HepG2 (cell line): ENCODE measurements around the gene TEX19. TPM values are rescaled to one million over a fixed set of nuclear protein-coding genes. Genes with fewer than 3 reads are reported as not detected.

ENCODE experiments used
- ARHGAP35 ChIP-seq: sonication (generic); formaldehyde crosslinking; IDR thresholded peaks from 2 replicates; pipeline ENCODE4 v1.9.0; 2022; ENCODE audit warnings: mild to moderate bottlenecking, inconsistent platforms, moderate library complexity, missing genetic modification reagents, borderline replicate concordance
- ARID2 ChIP-seq: sonication (generic); formaldehyde crosslinking; IDR thresholded peaks from 2 replicates; pipeline ENCODE4 v1.8.1; 2022; ENCODE audit warnings: mild to moderate bottlenecking, missing genetic modification reagents, borderline replicate concordance
- CBX1 ChIP-seq: IDR thresholded peaks from one replicate; pipeline ENCODE4 v1.6.1; 2016; ENCODE audit warnings: antibody characterized with exemption, low read depth
- CHD2 ChIP-seq: IDR thresholded peaks from 2 replicates; pipeline ENCODE4 v1.6.1; 2011; ENCODE audit warnings: low read depth, low read length, improper control_type of control experiment
- FOXP1 ChIP-seq, 2 experiments: fragments of 450-650 bp in 1 of 2; IDR thresholded peaks; 2 replicates each; pipeline ENCODE4 v1.6.1; 2017 to 2018; ENCODE audit warnings: antibody characterized with exemption in 1 of 2
- KDM5A ChIP-seq: fragments of 200-600 bp; sonication (generic); IDR thresholded peaks from 2 replicates; pipeline ENCODE4 v1.7.0; 2018; ENCODE audit warnings: antibody characterized with exemption, mild to moderate bottlenecking, low read length, borderline replicate concordance
- NKX3-1 ChIP-seq: sonication (generic); formaldehyde crosslinking; IDR thresholded peaks from 2 replicates; pipeline ENCODE4 v1.5.0; 2020; ENCODE audit warnings: missing genetic modification reagents
- PITX1 ChIP-seq: sonication (generic); formaldehyde crosslinking; IDR thresholded peaks from 2 replicates; pipeline ENCODE4 v1.5.1; 2020; ENCODE audit warnings: mild to moderate bottlenecking, missing genetic modification reagents
- RBFOX2 ChIP-seq: fragments of 200-400 bp; formaldehyde crosslinking; IDR thresholded peaks from 2 replicates; pipeline ENCODE4 v1.6.1; 2017; ENCODE audit warnings: low read depth, mild to moderate bottlenecking, low read length
- SMAD9 ChIP-seq: sonication (generic); formaldehyde crosslinking; IDR thresholded peaks from 2 replicates; pipeline ENCODE4 v1.5.1; 2020; ENCODE audit warnings: mild to moderate bottlenecking, missing genetic modification reagents
- SMYD3 ChIP-seq: sonication (generic); formaldehyde crosslinking; IDR thresholded peaks from 2 replicates; pipeline ENCODE4 v1.8.1; 2023; ENCODE audit warnings: mild to moderate bottlenecking, missing genetic modification reagents
- SP1 ChIP-seq, 2 experiments: fragments of 450-650 bp in 1 of 2; sonication (generic) in 1 of 2; formaldehyde crosslinking in 1 of 2; IDR thresholded peaks; 2 replicates each; pipeline versions ENCODE4 v1.4.0 to v1.6.1; 2016 to 2020; ENCODE audit warnings: missing genetic modification reagents in 1 of 2
- TCF12 ChIP-seq, 2 experiments: fragments of 450-650 bp in 1 of 2; sonication (generic) in 1 of 2; formaldehyde crosslinking in 1 of 2; IDR thresholded peaks; 2 replicates each; pipeline versions ENCODE4 v1.6.1 to v1.8.0; 2017 to 2022; ENCODE audit warnings: antibody characterized with exemption in 1 of 2, mild to moderate bottlenecking in 1 of 2, missing genetic modification reagents in 1 of 2, moderate library complexity in 1 of 2
- ZBTB7A ChIP-seq: sonication (generic); formaldehyde crosslinking; IDR thresholded peaks from 2 replicates; pipeline ENCODE4 v1.8.0; 2022; ENCODE audit warnings: mild to moderate bottlenecking, missing genetic modification reagents
- ZNF136 ChIP-seq: sonication (generic); formaldehyde crosslinking; IDR thresholded peaks from 2 replicates; pipeline ENCODE4 v1.8.1; 2022; ENCODE audit warnings: low read depth, mild to moderate bottlenecking, moderate library complexity, missing genetic modification reagents
- ZNF34 ChIP-seq: sonication (generic); formaldehyde crosslinking; IDR thresholded peaks from 2 replicates; pipeline ENCODE4 v1.4.0; 2020; ENCODE audit warnings: mild to moderate bottlenecking, missing genetic modification reagents, borderline replicate concordance
- ZNF431 ChIP-seq: sonication (generic); formaldehyde crosslinking; IDR thresholded peaks from 2 replicates; pipeline ENCODE4 v1.9.0; 2022; ENCODE audit warnings: missing genetic modification reagents, low read depth, mild to moderate bottlenecking, borderline replicate concordance
- ZSCAN12 ChIP-seq: sonication (generic); formaldehyde crosslinking; IDR thresholded peaks from 2 replicates; pipeline ENCODE4 v1.9.0; 2021; ENCODE audit warnings: mild to moderate bottlenecking, missing genetic modification reagents
- ZSCAN31 ChIP-seq: sonication (generic); formaldehyde crosslinking; IDR thresholded peaks from 2 replicates; pipeline ENCODE4 v1.5.0; 2020; ENCODE audit warnings: low read depth, mild to moderate bottlenecking, missing genetic modification reagents
- polyA plus RNA-seq, 8 experiments: library from polyadenylated mRNA; depleted of rRNA in 3 of 8; stranded (reverse) in 7 of 8; unstranded in 1 of 8; fragments of >200 nt; fragmentation: Illumina TruSeq in 4 of 8; extraction: Trizol in 4 of 8; gene quantifications; 2 replicates each; pipeline versions ENCODE4 v1.2.1 to v1.2.3, GENCODE V29; 2011 to 2016; ENCODE audit warnings: low read depth in 4 of 8, missing spikeins in 1 of 8, mixed read lengths in 1 of 8; ENCODE audit not compliant: insufficient read depth in 1 of 8
- total RNA-seq, 5 experiments: library from RNA; depleted of rRNA; stranded (reverse); fragments of >200 nt; fragmentation: Illumina TruSeq; extraction: Trizol; gene quantifications; 2 replicates each; pipeline ENCODE4 v1.2.3, GENCODE V29; 2016; ENCODE audit warnings: low read depth in 1 of 5
- TF ChIP-seq, protein P1 (sequence below): sonication (generic); formaldehyde crosslinking; IDR thresholded peaks from 2 replicates; pipeline ENCODE4 v1.5.0; 2020; ENCODE audit warnings: missing genetic modification reagents
- TF ChIP-seq, protein P2 (sequence below): IDR thresholded peaks from 2 replicates; pipeline ENCODE4 v1.6.1; 2016; ENCODE audit warnings: mild to moderate bottlenecking
- TF ChIP-seq, protein P3 (sequence below): sonication (generic); formaldehyde crosslinking; IDR thresholded peaks from 2 replicates; pipeline ENCODE4 v1.4.0; 2020; ENCODE audit warnings: missing genetic modification reagents, borderline replicate concordance
- TF ChIP-seq, protein P4 (sequence below): sonication (generic); formaldehyde crosslinking; IDR thresholded peaks from 2 replicates; pipeline ENCODE4 v1.8.0; 2023; ENCODE audit warnings: mild to moderate bottlenecking, missing genetic modification reagents

Gene TEX19
- total and polyA plus RNA-seq, 2 of the 13 experiments (the other 11 are each of a cell fraction or from before 2014, with no cell fraction given): 1.3 to 6.0 TPM

DNA sequence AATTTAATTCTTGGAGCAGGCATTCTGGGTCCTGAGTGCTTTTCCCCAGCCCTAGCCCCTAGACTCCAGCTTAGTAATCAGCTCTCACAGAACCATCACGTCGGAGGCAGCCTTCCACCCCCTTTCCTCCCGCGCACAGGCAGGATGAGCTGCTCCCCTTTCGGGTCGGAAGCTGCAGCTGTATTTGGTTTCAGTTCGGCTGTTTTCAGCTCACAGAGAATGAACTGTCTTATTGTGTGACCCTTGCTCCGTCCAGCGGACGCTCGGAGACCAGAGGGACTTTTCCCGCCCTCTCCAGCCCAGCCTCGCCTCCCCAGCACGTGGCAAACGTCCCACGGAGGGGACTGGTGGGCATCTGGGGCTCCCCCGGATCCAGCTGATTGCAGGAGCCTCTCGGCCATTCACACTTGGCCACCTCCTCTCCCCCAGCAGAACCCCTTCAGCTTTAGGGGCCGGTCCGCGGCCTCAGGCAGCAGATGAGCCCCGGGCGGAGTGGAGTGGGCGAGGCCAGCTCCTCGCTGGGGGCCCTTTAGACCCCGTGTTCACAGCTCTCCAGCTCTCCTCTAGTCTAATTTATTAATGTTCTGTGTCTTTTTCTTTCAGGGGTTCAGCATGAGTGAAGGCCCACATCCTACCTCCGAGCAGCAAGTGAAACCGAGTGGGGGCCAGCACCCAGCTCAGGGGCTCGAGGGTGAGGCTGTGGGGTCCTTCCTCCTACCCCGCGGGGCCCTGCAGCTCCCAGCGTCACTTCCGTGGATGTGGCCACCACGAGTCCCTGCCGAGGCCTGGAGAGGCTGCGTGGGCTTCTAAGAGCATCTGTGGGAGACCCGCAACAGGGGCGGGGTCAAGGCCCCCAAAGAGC, 11.7 kb downstream of the TEX19 start (continued):
- TF ChIP-seq, protein P1, sequence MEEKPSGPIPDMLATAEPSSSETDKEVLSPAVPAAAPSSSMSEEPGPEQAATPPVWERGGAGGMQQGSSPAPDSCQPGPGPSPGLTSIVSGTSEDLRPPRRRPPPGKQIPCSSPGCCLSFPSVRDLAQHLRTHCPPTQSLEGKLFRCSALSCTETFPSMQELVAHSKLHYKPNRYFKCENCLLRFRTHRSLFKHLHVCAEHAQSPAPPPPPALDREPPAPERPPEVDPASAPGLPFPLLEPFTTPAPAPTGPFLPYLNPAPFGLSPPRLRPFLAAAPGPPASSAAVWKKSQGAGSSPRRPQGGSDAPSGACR (CRISPR knock-in tag): no peak
- TF ChIP-seq, protein P2, sequence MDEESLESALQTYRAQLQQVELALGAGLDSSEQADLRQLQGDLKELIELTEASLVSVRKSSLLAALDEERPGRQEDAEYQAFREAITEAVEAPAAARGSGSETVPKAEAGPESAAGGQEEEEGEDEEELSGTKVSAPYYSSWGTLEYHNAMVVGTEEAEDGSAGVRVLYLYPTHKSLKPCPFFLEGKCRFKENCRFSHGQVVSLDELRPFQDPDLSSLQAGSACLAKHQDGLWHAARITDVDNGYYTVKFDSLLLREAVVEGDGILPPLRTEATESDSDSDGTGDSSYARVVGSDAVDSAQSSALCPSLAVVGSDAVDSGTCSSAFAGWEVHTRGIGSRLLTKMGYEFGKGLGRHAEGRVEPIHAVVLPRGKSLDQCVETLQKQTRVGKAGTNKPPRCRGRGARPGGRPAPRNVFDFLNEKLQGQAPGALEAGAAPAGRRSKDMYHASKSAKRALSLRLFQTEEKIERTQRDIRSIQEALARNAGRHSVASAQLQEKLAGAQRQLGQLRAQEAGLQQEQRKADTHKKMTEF (CRISPR knock-in tag): peak; percentile 81
- TF ChIP-seq ZNF431 (peak; percentile 54; the same call in 1 of the 2 replicates), SMAD9 (peak; percentile 69; the same call in 1 of the 2 replicates), CBX1 (no peak), KDM5A (no peak), ZSCAN31 (CRISPR knock-in tag) (peak; percentile 53; the same call in 1 of the 2 replicates), ZBTB7A (CRISPR knock-in tag) (peak; percentile 95), RBFOX2 (no peak), ZSCAN12 (peak; percentile 87; the same call in 1 of the 2 replicates), ARID2 (CRISPR knock-in tag) (no peak), ZNF34 (CRISPR knock-in tag) (no peak), ARHGAP35 (CRISPR knock-in tag) (peak; percentile 87; the same call in 1 of the 2 replicates), SP1 (IDR thresholded peaks at IDR 0.05) (no peak), SP1 (CRISPR knock-in tag; IDR thresholded peaks at IDR 0.05) (no peak), NKX3-1 (CRISPR knock-in tag) (peak; percentile 97), SMYD3 (CRISPR knock-in tag) (no peak), CHD2 (no peak), PITX1 (peak; percentile 51), FOXP1 (IDR thresholded peaks at IDR 0.05) (no peak), FOXP1 (CRISPR knock-in tag; IDR thresholded peaks at IDR 0.05) (no peak), ZNF136 (CRISPR knock-in tag) (peak; percentile 82; the same call in 1 of the 2 replicates), TCF12 (IDR thresholded peaks at IDR 0.05) (no peak), TCF12 (CRISPR knock-in tag; IDR thresholded peaks at IDR 0.05) (peak; percentile 52; the same call in 1 of the 2 replicates)
- TF ChIP-seq, protein P3, sequence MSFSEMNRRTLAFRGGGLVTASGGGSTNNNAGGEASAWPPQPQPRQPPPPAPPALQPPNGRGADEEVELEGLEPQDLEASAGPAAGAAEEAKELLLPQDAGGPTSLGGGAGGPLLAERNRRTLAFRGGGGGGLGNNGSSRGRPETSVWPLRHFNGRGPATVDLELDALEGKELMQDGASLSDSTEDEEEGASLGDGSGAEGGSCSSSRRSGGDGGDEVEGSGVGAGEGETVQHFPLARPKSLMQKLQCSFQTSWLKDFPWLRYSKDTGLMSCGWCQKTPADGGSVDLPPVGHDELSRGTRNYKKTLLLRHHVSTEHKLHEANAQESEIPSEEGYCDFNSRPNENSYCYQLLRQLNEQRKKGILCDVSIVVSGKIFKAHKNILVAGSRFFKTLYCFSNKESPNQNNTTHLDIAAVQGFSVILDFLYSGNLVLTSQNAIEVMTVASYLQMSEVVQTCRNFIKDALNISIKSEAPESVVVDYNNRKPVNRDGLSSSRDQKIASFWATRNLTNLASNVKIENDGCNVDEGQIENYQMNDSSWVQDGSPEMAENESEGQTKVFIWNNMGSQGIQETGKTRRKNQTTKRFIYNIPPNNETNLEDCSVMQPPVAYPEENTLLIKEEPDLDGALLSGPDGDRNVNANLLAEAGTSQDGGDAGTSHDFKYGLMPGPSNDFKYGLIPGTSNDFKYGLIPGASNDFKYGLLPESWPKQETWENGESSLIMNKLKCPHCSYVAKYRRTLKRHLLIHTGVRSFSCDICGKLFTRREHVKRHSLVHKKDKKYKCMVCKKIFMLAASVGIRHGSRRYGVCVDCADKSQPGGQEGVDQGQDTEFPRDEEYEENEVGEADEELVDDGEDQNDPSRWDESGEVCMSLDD (CRISPR knock-in tag): peak; percentile 95
- TF ChIP-seq, protein P4, sequence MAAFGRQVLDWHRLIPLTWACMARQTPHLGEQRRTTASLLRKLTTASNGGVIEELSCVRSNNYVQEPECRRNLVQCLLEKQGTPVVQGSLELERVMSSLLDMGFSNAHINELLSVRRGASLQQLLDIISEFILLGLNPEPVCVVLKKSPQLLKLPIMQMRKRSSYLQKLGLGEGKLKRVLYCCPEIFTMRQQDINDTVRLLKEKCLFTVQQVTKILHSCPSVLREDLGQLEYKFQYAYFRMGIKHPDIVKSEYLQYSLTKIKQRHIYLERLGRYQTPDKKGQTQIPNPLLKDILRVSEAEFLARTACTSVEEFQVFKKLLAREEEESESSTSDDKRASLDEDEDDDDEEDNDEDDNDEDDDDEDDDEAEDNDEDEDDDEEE: no peak; the same call in none of the 2 replicates
